HCT116 (cell line): Measurements from ENCODE around the gene OARD1. TPM values are rescaled to one million over a fixed set of nuclear protein-coding genes. Genes with fewer than 3 reads are reported as not detected.

Experiments
- ATAC-seq: fragments of 200-7000 bp; cut with Tn5 transposase; 2 replicates; pipeline ENCODE4 v1.9.1; 2020; ENCODE audit warnings: mild to moderate bottlenecking, moderate library complexity
- BruUV-seq: library from RNA; stranded (reverse); fragments of 400-500 nt; replicated peaks from 2 replicates; lab custom pipeline; 2021; lab: Mats Ljungman, UMichigan
- CTCF ChIA-PET: fragments of 300-600 bp; sonication (Branson Sonifier 250); formaldehyde crosslinking; loops from one replicate; lab custom pipeline; 2021; ENCODE audit warnings: antibody characterized with exemption; lab: Charles Lee
- POLR2A ChIA-PET: fragments of 300-600, 350-600 bp; sonication (Branson Sonifier 250); formaldehyde crosslinking; loops from one replicate; lab custom pipeline; 2021; ENCODE audit warnings: antibody characterized with exemption; lab: Charles Lee
- RAD21 ChIA-PET, 2 experiments: fragments of 300-600 bp; sonication (Branson Sonifier 250); formaldehyde crosslinking; loops; one replicate each; lab custom pipeline; 2023; ENCODE audit warnings: low total read pairs in 2 of 2; ENCODE audit not compliant: uncharacterized antibody in 2 of 2, unreplicated experiment in 2 of 2, low non-redundant PET in 1 of 2; lab: Charles Lee
- DNase-seq: peaks from one replicate; pipeline ENCODE4 v3.0.0-alpha.2; 2010; ENCODE audit warnings: low read depth, low spot score
- H2AFZ ChIP-seq: fragments of 200-600 bp; shearing (Covaris generic), sonication (generic); 2 replicates; pipeline ENCODE4 v1.6.1; 2017; ENCODE audit warnings: low read depth, mixed run types, mixed read lengths, antibody characterized with exemption, low read length; ENCODE audit not compliant: poor library complexity, severe bottlenecking
- H3K27ac ChIP-seq: 2 replicates; pipeline ENCODE4 v1.5.1; 2012; ENCODE audit warnings: low read depth, low read length
- H3K27me3 ChIP-seq: fragments of 200-600 bp; sonication (generic); 2 replicates; pipeline ENCODE4 v1.6.1; 2016; ENCODE audit warnings: mixed run types, low read length, mixed read lengths; ENCODE audit not compliant: insufficient read depth
- H3K36me3 ChIP-seq, 2 experiments: fragments of 200-500 bp in 1 of 2; fragments of 200-600 bp in 1 of 2; sonication (Bioruptor generic) in 1 of 2; sonication (generic) in 1 of 2; 2 replicates each; pipeline versions ENCODE4 v1.5.1 to v1.6.1; 2014 to 2016; ENCODE audit warnings: low read length in 2 of 2, inconsistent platforms in 1 of 2, mixed read lengths in 1 of 2, mixed run types in 1 of 2; ENCODE audit not compliant: insufficient read depth in 2 of 2, control insufficient read depth in 1 of 2
- H3K4me1 ChIP-seq, 2 experiments: fragments of 200-600 bp in 1 of 2; sonication (generic) in 1 of 2; 2 replicates each; pipeline versions ENCODE4 v1.5.1 to v1.6.1; 2012 to 2017; ENCODE audit warnings: low read length in 2 of 2, inconsistent platforms in 1 of 2, mild to moderate bottlenecking in 1 of 2, mixed read lengths in 1 of 2, mixed run types in 1 of 2, moderate library complexity in 1 of 2; ENCODE audit not compliant: insufficient read depth in 2 of 2, control insufficient read depth in 1 of 2
- H3K4me2 ChIP-seq: fragments of 200-600 bp; sonication (generic); 2 replicates; pipeline ENCODE4 v1.6.1; 2017; ENCODE audit warnings: mixed run types, low read length, mixed read lengths
- H3K4me3 ChIP-seq, 2 experiments: fragments of 200-600 bp in 1 of 2; sonication (generic) in 1 of 2; replicated peaks in 1 of 2; 2 replicates each; pipeline ENCODE4 v1.5.1; 2011 to 2016; ENCODE audit warnings: low read length in 2 of 2, control low read depth in 1 of 2, low read depth in 1 of 2, mild to moderate bottlenecking in 1 of 2, mixed read lengths in 1 of 2, mixed run types in 1 of 2
- H3K79me2 ChIP-seq: fragments of 200-600 bp; sonication (generic); 2 replicates; pipeline ENCODE4 v1.6.1; 2017; ENCODE audit warnings: mild to moderate bottlenecking, mixed run types, low read length, moderate library complexity, mixed read lengths; ENCODE audit not compliant: insufficient read depth
- H3K9ac ChIP-seq: fragments of 200-600 bp; sonication (generic); 2 replicates; pipeline ENCODE4 v1.6.1; 2016; ENCODE audit warnings: low read length, mixed read lengths
- H3K9me2 ChIP-seq: fragments of 200-600 bp; sonication (generic), shearing (Covaris generic); 2 replicates; pipeline ENCODE4 v1.6.1; 2017; ENCODE audit warnings: mixed run types, mild to moderate bottlenecking, moderate library complexity; ENCODE audit not compliant: insufficient read depth
- H3K9me3 ChIP-seq, 2 experiments: fragments of 200-500 bp in 1 of 2; fragments of 200-600 bp in 1 of 2; sonication (Bioruptor generic) in 1 of 2; sonication (generic) in 1 of 2; 2 replicates each; pipeline ENCODE4 v1.6.1; 2014 to 2017; ENCODE audit warnings: low read length in 2 of 2, mixed read lengths in 2 of 2, inconsistent platforms in 1 of 2, low read depth in 1 of 2, mild to moderate bottlenecking in 1 of 2, mixed run types in 1 of 2, moderate library complexity in 1 of 2; ENCODE audit not compliant: control insufficient read depth in 1 of 2, insufficient read depth in 1 of 2
- H4K20me1 ChIP-seq: fragments of 200-600 bp; sonication (generic), shearing (Covaris generic); 2 replicates; pipeline ENCODE4 v1.6.1; 2017; ENCODE audit warnings: mixed run types, mild to moderate bottlenecking, moderate library complexity; ENCODE audit not compliant: insufficient read depth
- ATF3 ChIP-seq: IDR thresholded peaks from 2 replicates; pipeline ENCODE4 v1.6.1; 2012
- CTCF ChIP-seq, 3 experiments: fragments of 200-600 bp in 1 of 3; sonication (generic) in 1 of 3; IDR thresholded peaks in 2 of 3; conservative IDR thresholded peaks in 1 of 3; 2 replicates each; pipeline ENCODE4 v1.5.1; 2012 to 2017; ENCODE audit warnings: low read depth in 2 of 3, low read length in 2 of 3, antibody characterized with exemption in 1 of 3, borderline replicate concordance in 1 of 3, control low read depth in 1 of 3, mild to moderate bottlenecking in 1 of 3, mixed read lengths in 1 of 3, mixed run types in 1 of 3, moderate library complexity in 1 of 3; ENCODE audit not compliant: insufficient read depth in 1 of 3
- EGR1 ChIP-seq: IDR thresholded peaks from 2 replicates; pipeline ENCODE4 v1.6.1; 2012; ENCODE audit warnings: low read depth
- ELF1 ChIP-seq: IDR thresholded peaks from 2 replicates; pipeline ENCODE4 v1.6.1; 2012; ENCODE audit warnings: low read depth, borderline replicate concordance
- EZH2 ChIP-seq: fragments of 200-600 bp; sonication (generic); IDR thresholded peaks from 2 replicates; pipeline ENCODE4 v1.6.1; 2017; ENCODE audit warnings: antibody characterized with exemption, mixed run types
- EZH2phosphoT487 ChIP-seq: fragments of 200-600 bp; IDR thresholded peaks from 2 replicates; pipeline ENCODE4 v1.6.1; 2018; ENCODE audit warnings: antibody characterized with exemption, borderline replicate concordance
- JUND ChIP-seq: IDR thresholded peaks from 2 replicates; pipeline ENCODE4 v1.6.1; 2012
- POLR2A ChIP-seq: IDR thresholded peaks from 2 replicates; pipeline ENCODE4 v1.7.0; 2011; ENCODE audit warnings: borderline replicate concordance; ENCODE audit not compliant: insufficient read depth, insufficient read length; ENCODE audit errors: extremely low read depth
- RAD21 ChIP-seq: IDR thresholded peaks from 2 replicates; pipeline ENCODE4 v1.6.1; 2012; ENCODE audit warnings: low read depth, mild to moderate bottlenecking
- REST ChIP-seq: IDR thresholded peaks from 2 replicates; pipeline ENCODE4 v1.6.1; 2012; ENCODE audit warnings: low read depth
- SIN3A ChIP-seq: IDR thresholded peaks from 2 replicates; pipeline ENCODE4 v1.6.1; 2012; ENCODE audit warnings: low read depth
- SP1 ChIP-seq: IDR thresholded peaks from 2 replicates; pipeline ENCODE4 v1.6.1; 2012; ENCODE audit warnings: low read depth
- SRF ChIP-seq: IDR thresholded peaks from 2 replicates; pipeline ENCODE4 v1.6.1; 2012; ENCODE audit warnings: low read depth
- TCF7L2 ChIP-seq: IDR thresholded peaks from 2 replicates; pipeline ENCODE4 v1.7.0; 2011; ENCODE audit warnings: borderline replicate concordance, inconsistent platforms; ENCODE audit not compliant: insufficient read depth, insufficient read length; ENCODE audit errors: extremely low read depth
- YY1 ChIP-seq: IDR thresholded peaks from 2 replicates; pipeline ENCODE4 v1.6.1; 2011; ENCODE audit warnings: low read length, low read depth, moderate library complexity, mild to moderate bottlenecking; ENCODE audit not compliant: insufficient replicate concordance; ENCODE audit errors: extremely low read depth
- ZBTB33 ChIP-seq: IDR thresholded peaks from 2 replicates; pipeline ENCODE4 v1.6.1; 2011; ENCODE audit warnings: mild to moderate bottlenecking, low read length, moderate library complexity; ENCODE audit not compliant: insufficient replicate concordance; ENCODE audit errors: extremely low read depth
- ZFX ChIP-seq: fragments of 450-650 bp; IDR thresholded peaks from 2 replicates; pipeline ENCODE4 v1.6.1; 2017
- ZNF274 ChIP-seq: fragments of 200-500 bp; sonication (Bioruptor generic); IDR thresholded peaks from 2 replicates; pipeline ENCODE4 v1.6.1; 2014; ENCODE audit warnings: mild to moderate bottlenecking, low read depth, low read length, inconsistent platforms
- intact Hi-C: fragments of 100-400 bp; cut with micrococcal nuclease; formaldehyde crosslinking; loops from 2 replicates; pipeline ENCODE4 v1.10.0; 2022
- total RNA-seq: library from RNA; stranded (reverse); gene quantifications from one replicate; pipeline ENCODE4 v1.2.1, GENCODE V29; 2021; ENCODE audit not compliant: unreplicated experiment

The OARD1 gene
- total RNA-seq, 1 experiment from 2014 or later = 28.7 TPM

- CTCF ChIA-PET = interaction anchor here (1.8 kb wide), 1 partner anchor 11 kb away, joined by 7 read pairs; the partner anchor contains the start of gene UNC5CL
These were observed 22.2 kb downstream of the OARD1 start for GRCh38 chr6:41049955-41050354.

More at GRCh38 chr6:41049955-41050354, 22.2 kb downstream of the OARD1 start:
- no peak overlapping the region for H3K9ac ChIP-seq
- ATAC-seq = no peak
- no peaks in the 10 kb centered on the region for H3K9me2 ChIP-seq
- no peak overlapping the region for H3K4me3 ChIP-seq
- DNase-seq = no peak
- H3K36me3 ChIP-seq = no peaks in the 10 kb centered on the region
- H3K9me3 ChIP-seq = no peaks in the 10 kb centered on the region
- intact Hi-C loops = no loop called here
- no peaks in the 10 kb centered on the region for H4K20me1 ChIP-seq
- no peaks in the 10 kb centered on the region for H3K27me3 ChIP-seq
- no peak overlapping the region for H3K27ac ChIP-seq
- TF ChIP-seq JUND (no peak), ATF3 (no peak), EGR1 (no peak), REST (no peak), TCF7L2 (no peak), SRF (no peak), CTCF (IDR thresholded peaks at IDR 0.05 in 2 of 3, conservative IDR thresholded peaks at IDR 0.05 in 1 of 3; ENCODE audit: borderline replicate concordance in 1 of 3, insufficient read depth in 1 of 3, low read depth in 2 of 3, low read length in 2 of 3) (no peak), RAD21 (no peak), EZH2phosphoT487 (no peak), ELF1 (no peak), SP1 (no peak), ZNF274 (no peak), SIN3A (no peak), ZBTB33 (no peak), YY1 (no peak), ZFX (no peak), POLR2A (no peak), EZH2 (no peak)
- H3K4me1 ChIP-seq = no peaks in the 10 kb centered on the region
- ChIA-PET RAD21 (no interaction called here), POLR2A (no interaction called here)
- no TSS peak for BruUV-seq
- no peak overlapping the region for H3K4me2 ChIP-seq
- H2AFZ ChIP-seq = no peak overlapping the region
- H3K79me2 ChIP-seq = no peaks in the 10 kb centered on the region
